HG02588 (cell line): Measurements from ENCODE around the gene SHKBP1.
"Not testable (repeated sequence)": the region's sequence is repeated elsewhere in the genome, so short reads cannot be mapped to it uniquely, and the experiment has no call there.

ENCODE experiments used
- ATAC-seq: cut with Tn5 transposase; IDR thresholded peaks from one replicate; pipeline ENCODE4 v1.9.1; 2021; ENCODE audit warnings: mild to moderate bottlenecking, moderate library complexity; ENCODE audit not compliant: unreplicated experiment

SHKBP1 gene

GRCh38 chr19:40582467-40582866 is 5.8 kb downstream of the SHKBP1 start:
- no peak for ATAC-seq

GRCh38 chr19:40583283-40583682 is 6.6 kb downstream of the SHKBP1 start:
- ATAC-seq: no peak

GRCh38 chr19:40584007-40584406 is 7.3 kb downstream of the SHKBP1 start:
- no peak for ATAC-seq

GRCh38 chr19:40585241-40585981 is 8.7 kb downstream of the SHKBP1 start:
- no peak for ATAC-seq

GRCh38 chr19:40585982-40586422 is 9.3 kb downstream of the SHKBP1 start:
- ATAC-seq: no peak

GRCh38 chr19:40586611-40587010 is 9.9 kb downstream of the SHKBP1 start:
- ATAC-seq: no peak

GRCh38 chr19:40588110-40588854 is 11.6 kb downstream of the SHKBP1 start:
- no peak for ATAC-seq

GRCh38 chr19:40588926-40589569 is 12.4 kb downstream of the SHKBP1 start:
- ATAC-seq: no peak

- no peak for ATAC-seq
These were observed 13.1 kb downstream of the SHKBP1 start for GRCh38 chr19:40589591-40590429.

GRCh38 chr19:40590464-40591265 is 14.0 kb downstream of the SHKBP1 start:
- no peak for ATAC-seq

- not testable (repeated sequence) for ATAC-seq
These were observed 15.1 kb downstream of the SHKBP1 start for GRCh38 chr19:40591724-40592123.

- no peak for ATAC-seq
These were observed 15.5 kb downstream of the SHKBP1 start for GRCh38 chr19:40592170-40592569.

GRCh38 chr19:40594255-40594654 is 17.6 kb downstream of the SHKBP1 start:
- ATAC-seq: no peak

- no peak for ATAC-seq
These were observed 18.0 kb downstream of the SHKBP1 start for GRCh38 chr19:40594657-40595091.

GRCh38 chr19:40596608-40597328 is 20.1 kb downstream of the SHKBP1 start:
- ATAC-seq: no peak

GRCh38 chr19:40597329-40597838 is 20.7 kb downstream of the SHKBP1 start:
- no peak for ATAC-seq

- ATAC-seq: peak; percentile 52
These were observed 21.6 kb downstream of the SHKBP1 start for GRCh38 chr19:40598121-40598917.

- no peak for ATAC-seq
These were observed 22.2 kb downstream of the SHKBP1 start for GRCh38 chr19:40598918-40599307.
